Glutamatergic neuron (in vitro differentiated cells): ENCODE data around the gene MRPS18B. TPM values are rescaled to one million over a fixed set of nuclear protein-coding genes. Genes with fewer than 3 reads are reported as not detected.

ENCODE experiments used
- DNase-seq: peaks from one replicate; pipeline ENCODE4 v3.0.0; 2022
- H3K27ac Mint-ChIP-seq: one replicate; pipeline ENCODE4 v1.8.0; 2020; ENCODE audit warnings: mild to moderate bottlenecking, mixed read lengths, inconsistent platforms; ENCODE audit not compliant: unreplicated experiment
- H3K27me3 Mint-ChIP-seq: one replicate; pipeline ENCODE4 v1.8.0; 2020; ENCODE audit warnings: mild to moderate bottlenecking, moderate library complexity, mixed read lengths, inconsistent platforms; ENCODE audit not compliant: unreplicated experiment
- H3K36me3 Mint-ChIP-seq: one replicate; pipeline ENCODE4 v1.8.0; 2020; ENCODE audit warnings: mild to moderate bottlenecking, mixed read lengths, inconsistent platforms; ENCODE audit not compliant: unreplicated experiment
- H3K4me1 Mint-ChIP-seq: one replicate; pipeline ENCODE4 v1.8.0; 2020; ENCODE audit warnings: mild to moderate bottlenecking, low read depth, mixed read lengths, inconsistent platforms; ENCODE audit not compliant: unreplicated experiment
- H3K4me3 Mint-ChIP-seq: one replicate; pipeline ENCODE4 v1.8.0; 2020; ENCODE audit warnings: mild to moderate bottlenecking, mixed read lengths, inconsistent platforms; ENCODE audit not compliant: unreplicated experiment
- H3K9me3 Mint-ChIP-seq: one replicate; pipeline ENCODE4 v1.8.0; 2020; ENCODE audit warnings: mild to moderate bottlenecking, moderate library complexity, mixed read lengths, inconsistent platforms; ENCODE audit not compliant: unreplicated experiment
- total RNA-seq: library from RNA; stranded (reverse); fragmentation: NEBNext Ultra II Directional; extraction: Animal tissue kit (Norgen Biotek cat#: 25700); gene quantifications from one replicate; pipeline ENCODE4 v1.2.1, GENCODE V29; 2021; ENCODE audit not compliant: unreplicated experiment
- TF ChIP-seq, protein P1 (sequence below): fragments of 200-600 bp; sonication (generic); IDR thresholded peaks from one replicate; pipeline ENCODE4 v1.5.0; 2021; ENCODE audit not compliant: partially characterized antibody, unreplicated experiment

Gene MRPS18B
- total RNA-seq, 1 donor from 2014 or later, result 40.0 TPM

DNA sequence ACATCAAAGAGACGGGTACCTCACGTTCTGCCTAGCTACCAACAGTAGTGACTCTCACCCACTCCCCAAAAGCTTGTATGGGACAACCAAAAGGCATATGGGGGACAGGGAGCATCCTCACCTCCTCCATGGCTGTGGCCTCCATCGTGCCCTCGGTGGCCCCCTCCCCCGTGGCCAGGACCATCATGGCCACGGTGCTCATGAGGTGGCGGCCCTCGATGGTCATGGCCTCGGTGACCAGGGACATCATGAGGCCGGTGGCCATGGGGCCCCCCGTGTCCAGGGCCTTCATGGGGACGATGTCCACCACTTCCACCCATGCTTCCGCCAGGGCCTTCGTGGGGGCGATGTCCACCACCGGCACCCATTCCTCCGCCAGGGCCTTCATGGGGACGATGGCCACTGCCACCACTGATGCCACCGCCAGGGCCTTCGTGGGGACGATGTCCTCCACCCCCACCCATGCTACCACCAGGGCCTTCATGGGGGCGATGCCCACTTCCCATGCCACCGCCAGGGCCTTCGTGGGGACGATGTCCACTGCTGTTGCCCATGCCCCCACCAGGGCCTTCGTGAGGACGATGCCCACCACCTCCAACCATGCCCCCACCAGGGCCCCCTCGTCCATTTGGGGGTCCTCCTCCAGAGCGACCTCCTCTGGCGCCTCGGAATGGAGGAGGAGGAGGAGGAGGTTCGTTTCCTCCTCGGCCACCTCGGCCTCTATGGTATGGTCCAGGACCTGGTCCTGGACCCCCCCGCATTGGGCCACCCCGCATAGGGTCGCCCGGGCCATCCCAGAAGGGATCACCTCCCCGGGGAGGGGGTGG is 15.6 kb upstream of the MRPS18B start:
- Mint-ChIP-seq H3K27ac (no peak overlapping the region), H3K4me1 (peaks cover 4% of the 10 kb centered on the region), H3K36me3 (peaks cover 8% of the 10 kb centered on the region), H3K27me3 (peaks cover 9% of the 10 kb centered on the region), H3K9me3 (peaks cover 10% of the 10 kb centered on the region), H3K4me3 (no peak overlapping the region)
- DNase-seq, result no peak
- TF ChIP-seq, protein P1, sequence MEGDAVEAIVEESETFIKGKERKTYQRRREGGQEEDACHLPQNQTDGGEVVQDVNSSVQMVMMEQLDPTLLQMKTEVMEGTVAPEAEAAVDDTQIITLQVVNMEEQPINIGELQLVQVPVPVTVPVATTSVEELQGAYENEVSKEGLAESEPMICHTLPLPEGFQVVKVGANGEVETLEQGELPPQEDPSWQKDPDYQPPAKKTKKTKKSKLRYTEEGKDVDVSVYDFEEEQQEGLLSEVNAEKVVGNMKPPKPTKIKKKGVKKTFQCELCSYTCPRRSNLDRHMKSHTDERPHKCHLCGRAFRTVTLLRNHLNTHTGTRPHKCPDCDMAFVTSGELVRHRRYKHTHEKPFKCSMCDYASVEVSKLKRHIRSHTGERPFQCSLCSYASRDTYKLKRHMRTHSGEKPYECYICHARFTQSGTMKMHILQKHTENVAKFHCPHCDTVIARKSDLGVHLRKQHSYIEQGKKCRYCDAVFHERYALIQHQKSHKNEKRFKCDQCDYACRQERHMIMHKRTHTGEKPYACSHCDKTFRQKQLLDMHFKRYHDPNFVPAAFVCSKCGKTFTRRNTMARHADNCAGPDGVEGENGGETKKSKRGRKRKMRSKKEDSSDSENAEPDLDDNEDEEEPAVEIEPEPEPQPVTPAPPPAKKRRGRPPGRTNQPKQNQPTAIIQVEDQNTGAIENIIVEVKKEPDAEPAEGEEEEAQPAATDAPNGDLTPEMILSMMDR, result no peak

- Mint-ChIP-seq H3K36me3 (peaks cover 8% of the 10 kb centered on the region), H3K27me3 (peaks cover 5% of the 10 kb centered on the region), H3K27ac (peak overlapping the region; percentile 49), H3K4me1 (peaks cover 4% of the 10 kb centered on the region), H3K4me3 (no peak overlapping the region), H3K9me3 (peaks cover 10% of the 10 kb centered on the region)
- TF ChIP-seq, protein P1, result no peak
- no peak for DNase-seq
Observed at GRCh38 chr6:30603961-30604360, 13.7 kb upstream of the MRPS18B start.

GRCh38 chr6:30610065-30610464 is 7.6 kb upstream of the MRPS18B start:
- no peak for DNase-seq
- H3K9me3 Mint-ChIP-seq, result peaks cover 5% of the 10 kb centered on the region
- peak overlapping the region; percentile 24 for H3K27ac Mint-ChIP-seq
- H3K27me3 Mint-ChIP-seq, result peaks cover 2% of the 10 kb centered on the region
- H3K4me1 Mint-ChIP-seq, result peaks cover 28% of the 10 kb centered on the region
- TF ChIP-seq, protein P1, result no peak
- H3K4me3 Mint-ChIP-seq, result no peak overlapping the region
- no peaks in the 10 kb centered on the region for H3K36me3 Mint-ChIP-seq

DNA sequence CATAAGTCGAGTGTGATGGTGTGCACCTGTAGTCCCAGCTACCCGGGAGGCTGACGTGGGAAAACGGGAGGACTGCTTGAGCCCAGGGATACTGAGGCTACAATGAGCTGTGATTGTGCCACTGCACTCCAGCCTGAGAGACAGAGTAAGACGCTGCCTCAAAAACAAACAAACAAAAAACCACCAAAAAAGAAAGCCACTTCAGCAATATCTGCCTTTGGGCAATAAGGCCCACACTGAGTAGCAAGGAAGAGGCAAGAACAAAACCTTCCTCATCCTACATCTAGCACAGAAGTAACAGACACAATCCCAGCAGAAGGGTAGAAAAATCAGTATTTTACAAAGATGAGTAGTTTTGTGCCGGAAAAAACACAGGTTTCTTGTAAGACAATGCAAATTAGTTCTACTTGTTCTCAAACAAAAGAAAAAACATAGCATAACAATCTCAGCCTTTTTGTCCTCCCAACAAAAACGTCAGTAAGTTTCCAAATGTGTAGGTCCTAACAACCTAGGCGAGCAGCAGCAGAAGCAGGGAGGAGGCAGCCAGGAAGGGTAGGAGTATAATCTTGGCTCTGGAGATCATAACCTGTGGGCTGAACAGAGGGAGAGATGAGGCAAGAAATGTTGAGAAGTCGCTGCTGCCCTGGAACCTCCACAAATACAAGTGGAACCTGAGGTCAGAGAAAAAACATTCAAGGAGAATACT is 6.3 kb upstream of the MRPS18B start:
- Mint-ChIP-seq H3K9me3 (peaks cover 18% of the 10 kb centered on the region), H3K27me3 (peaks cover 11% of the 10 kb centered on the region), H3K4me3 (peak overlapping the region; percentile 64), H3K27ac (peak overlapping the region; percentile 41), H3K4me1 (peaks cover 28% of the 10 kb centered on the region), H3K36me3 (peaks cover 3% of the 10 kb centered on the region)
- TF ChIP-seq, protein P1, result no peak
- no peak for DNase-seq

DNA sequence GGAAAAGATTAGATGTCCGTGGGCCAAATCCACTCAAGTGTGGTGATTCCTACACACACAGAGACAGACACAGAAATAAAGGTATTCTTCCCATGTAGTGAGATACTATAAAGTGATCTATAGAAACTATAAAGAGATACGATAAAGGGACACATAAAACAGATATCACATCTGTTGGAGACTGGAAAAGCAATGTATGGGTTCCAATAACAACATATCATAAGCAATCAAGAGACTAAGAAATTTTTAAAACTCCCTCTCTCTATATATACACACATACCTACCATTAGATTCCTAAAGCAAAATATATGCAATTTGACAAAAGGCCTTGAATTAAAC is 5.8 kb upstream of the MRPS18B start:
- H3K27me3 Mint-ChIP-seq, result peaks cover 16% of the 10 kb centered on the region
- peaks cover 6% of the 10 kb centered on the region for H3K36me3 Mint-ChIP-seq
- no peak for DNase-seq
- H3K4me3 Mint-ChIP-seq, result peak overlapping the region; percentile 64
- TF ChIP-seq, protein P1, result no peak
- peaks cover 28% of the 10 kb centered on the region for H3K4me1 Mint-ChIP-seq
- H3K27ac Mint-ChIP-seq, result peak overlapping the region; percentile 41
- peaks cover 23% of the 10 kb centered on the region for H3K9me3 Mint-ChIP-seq
